ENCODE measurements around the gene CNOT1.

CNOT1 gene

GRCh38 chr16:58500430-58501241, 129.0 kb downstream of the CNOT1 start (continued):
- TF ChIP-seq, protein P1, sequence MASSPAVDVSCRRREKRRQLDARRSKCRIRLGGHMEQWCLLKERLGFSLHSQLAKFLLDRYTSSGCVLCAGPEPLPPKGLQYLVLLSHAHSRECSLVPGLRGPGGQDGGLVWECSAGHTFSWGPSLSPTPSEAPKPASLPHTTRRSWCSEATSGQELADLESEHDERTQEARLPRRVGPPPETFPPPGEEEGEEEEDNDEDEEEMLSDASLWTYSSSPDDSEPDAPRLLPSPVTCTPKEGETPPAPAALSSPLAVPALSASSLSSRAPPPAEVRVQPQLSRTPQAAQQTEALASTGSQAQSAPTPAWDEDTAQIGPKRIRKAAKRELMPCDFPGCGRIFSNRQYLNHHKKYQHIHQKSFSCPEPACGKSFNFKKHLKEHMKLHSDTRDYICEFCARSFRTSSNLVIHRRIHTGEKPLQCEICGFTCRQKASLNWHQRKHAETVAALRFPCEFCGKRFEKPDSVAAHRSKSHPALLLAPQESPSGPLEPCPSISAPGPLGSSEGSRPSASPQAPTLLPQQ (tag by site-specific recombination; IDR thresholded peaks at IDR 0.05) = peak; percentile 72
- TF ChIP-seq ZNF621 (tag by site-specific recombination; IDR thresholded peaks at IDR 0.05) (no peak), ZEB2 (tag by site-specific recombination; IDR thresholded peaks at IDR 0.05) (no peak), ZNF473 (tag by site-specific recombination; IDR thresholded peaks at IDR 0.05) (no peak), HOXC10 (CRISPR knock-in tag; IDR thresholded peaks at IDR 0.05) (no peak), ZNF639 (tag by site-specific recombination; IDR thresholded peaks at IDR 0.05) (0 out of 2 replicates have a peak, but pooled peaks have one; percentile 11), ZNF311 (tag by site-specific recombination; IDR thresholded peaks at IDR 0.05; ENCODE audit: borderline replicate concordance) (no peak), ZSCAN23 (tag by site-specific recombination; IDR thresholded peaks at IDR 0.05) (no peak), IKZF3 (tag by site-specific recombination; IDR thresholded peaks at IDR 0.05) (0 out of 2 replicates have a peak, but pooled peaks have one; percentile 10), SP2 (tag by site-specific recombination; IDR thresholded peaks at IDR 0.05) (no peak), ZNF768 (tag by site-specific recombination; IDR thresholded peaks at IDR 0.05) (no peak), ZNF501 (tag by site-specific recombination; IDR thresholded peaks at IDR 0.05) (no peak)
- TF ChIP-seq, protein P2, sequence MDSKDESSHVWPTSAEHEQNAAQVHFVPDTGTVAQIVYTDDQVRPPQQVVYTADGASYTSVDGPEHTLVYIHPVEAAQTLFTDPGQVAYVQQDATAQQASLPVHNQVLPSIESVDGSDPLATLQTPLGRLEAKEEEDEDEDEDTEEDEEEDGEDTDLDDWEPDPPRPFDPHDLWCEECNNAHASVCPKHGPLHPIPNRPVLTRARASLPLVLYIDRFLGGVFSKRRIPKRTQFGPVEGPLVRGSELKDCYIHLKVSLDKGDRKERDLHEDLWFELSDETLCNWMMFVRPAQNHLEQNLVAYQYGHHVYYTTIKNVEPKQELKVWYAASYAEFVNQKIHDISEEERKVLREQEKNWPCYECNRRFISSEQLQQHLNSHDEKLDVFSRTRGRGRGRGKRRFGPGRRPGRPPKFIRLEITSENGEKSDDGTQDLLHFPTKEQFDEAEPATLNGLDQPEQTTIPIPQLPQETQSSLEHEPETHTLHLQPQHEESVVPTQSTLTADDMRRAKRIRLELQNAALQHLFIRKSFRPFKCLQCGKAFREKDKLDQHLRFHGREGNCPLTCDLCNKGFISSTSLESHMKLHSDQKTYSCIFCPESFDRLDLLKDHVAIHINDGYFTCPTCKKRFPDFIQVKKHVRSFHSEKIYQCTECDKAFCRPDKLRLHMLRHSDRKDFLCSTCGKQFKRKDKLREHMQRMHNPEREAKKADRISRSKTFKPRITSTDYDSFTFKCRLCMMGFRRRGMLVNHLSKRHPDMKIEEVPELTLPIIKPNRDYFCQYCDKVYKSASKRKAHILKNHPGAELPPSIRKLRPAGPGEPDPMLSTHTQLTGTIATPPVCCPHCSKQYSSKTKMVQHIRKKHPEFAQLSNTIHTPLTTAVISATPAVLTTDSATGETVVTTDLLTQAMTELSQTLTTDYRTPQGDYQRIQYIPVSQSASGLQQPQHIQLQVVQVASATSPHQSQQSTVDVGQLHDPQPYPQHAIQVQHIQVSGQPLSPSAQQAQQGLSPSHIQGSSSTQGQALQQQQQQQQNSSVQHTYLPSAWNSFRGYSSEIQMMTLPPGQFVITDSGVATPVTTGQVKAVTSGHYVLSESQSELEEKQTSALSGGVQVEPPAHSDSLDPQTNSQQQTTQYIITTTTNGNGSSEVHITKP (tag by site-specific recombination; IDR thresholded peaks at IDR 0.05) = peak; percentile 60

DNA sequence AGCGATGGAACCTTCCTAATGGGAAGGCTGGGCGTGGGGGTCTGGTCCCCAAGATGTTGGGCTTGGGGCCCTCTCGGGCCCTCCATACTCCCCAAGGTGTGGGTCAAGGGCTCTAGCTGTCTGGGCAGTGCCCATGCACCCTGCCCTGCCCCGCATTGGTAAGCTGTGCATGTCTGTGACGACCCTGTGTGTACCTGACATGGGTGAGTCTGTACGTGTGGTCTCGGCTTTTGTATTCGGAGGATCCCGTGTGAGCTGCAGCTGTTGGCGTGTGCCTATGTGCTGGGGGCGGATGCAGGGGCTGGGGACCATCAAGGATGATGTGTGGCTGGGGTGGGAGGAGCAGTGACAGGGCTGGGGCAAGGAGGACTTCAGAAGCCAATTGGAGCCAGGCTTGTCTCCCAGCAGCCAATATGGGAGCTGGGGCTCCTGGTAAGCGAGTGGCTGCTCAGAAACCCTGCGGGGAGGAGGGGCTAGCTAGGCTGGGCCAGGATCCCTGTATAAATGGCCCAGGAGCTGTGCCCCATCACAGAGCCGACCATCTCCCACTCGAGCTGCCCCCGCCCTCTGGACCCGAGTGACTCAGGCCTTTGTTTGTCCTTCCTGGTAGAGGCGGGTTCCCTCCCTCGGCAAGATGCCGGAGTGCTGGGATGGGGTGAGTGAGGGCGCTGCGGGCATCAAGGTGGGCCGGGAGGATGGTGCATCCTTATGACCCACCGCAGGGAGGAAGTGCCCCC, 129.8 kb downstream of the CNOT1 start, which contains the start of gene NDRG4:
NDRG4 (plus strand) TSS at position 529 of the 737 bp plus-strand sequence; CDS start at position 635, 106 bp downstream.
- peaks cover 5% of the 10 kb centered on the region for H3K4me1 ChIP-seq (ENCODE audit: control insufficient read depth, insufficient read depth, low read length)
- ChIA-PET POLR2A (interaction anchor here (0.6 to 1.3 kb wide), 4 partner anchors 17 to 371 kb away, joined by 3 to 7 read pairs (median 4); partner anchors contain the start of gene CFAP20), CTCF (interaction anchor here (0.6 to 2.2 kb wide), 2 partner anchors 12 to 232 kb away, joined by 3 to 5 read pairs; no protein-coding TSS in a partner anchor)
- peak within 1 kb of the TSS; percentile 31; the same call in 1 of the 2 replicates for H3K27ac ChIP-seq (ENCODE audit: extremely low read depth, low read depth, low read length)
- H3K9me3 ChIP-seq (ENCODE audit: control insufficient read depth, insufficient read depth, low read depth, low read length) = no peaks in the 10 kb centered on the region
- H3K4me3 ChIP-seq (ENCODE audit: low read depth, low read length) = peak within 1 kb of the TSS; percentile 31
- peaks cover 0 to 5% of the 10 kb centered on the region in 2 experiments; a peak in 1 of 3 replicates for H3K36me3 ChIP-seq (ENCODE audit: control insufficient read depth in 2 of 2, insufficient read depth in 1 of 2, low read length in 2 of 2)
- TF ChIP-seq, protein P3, sequence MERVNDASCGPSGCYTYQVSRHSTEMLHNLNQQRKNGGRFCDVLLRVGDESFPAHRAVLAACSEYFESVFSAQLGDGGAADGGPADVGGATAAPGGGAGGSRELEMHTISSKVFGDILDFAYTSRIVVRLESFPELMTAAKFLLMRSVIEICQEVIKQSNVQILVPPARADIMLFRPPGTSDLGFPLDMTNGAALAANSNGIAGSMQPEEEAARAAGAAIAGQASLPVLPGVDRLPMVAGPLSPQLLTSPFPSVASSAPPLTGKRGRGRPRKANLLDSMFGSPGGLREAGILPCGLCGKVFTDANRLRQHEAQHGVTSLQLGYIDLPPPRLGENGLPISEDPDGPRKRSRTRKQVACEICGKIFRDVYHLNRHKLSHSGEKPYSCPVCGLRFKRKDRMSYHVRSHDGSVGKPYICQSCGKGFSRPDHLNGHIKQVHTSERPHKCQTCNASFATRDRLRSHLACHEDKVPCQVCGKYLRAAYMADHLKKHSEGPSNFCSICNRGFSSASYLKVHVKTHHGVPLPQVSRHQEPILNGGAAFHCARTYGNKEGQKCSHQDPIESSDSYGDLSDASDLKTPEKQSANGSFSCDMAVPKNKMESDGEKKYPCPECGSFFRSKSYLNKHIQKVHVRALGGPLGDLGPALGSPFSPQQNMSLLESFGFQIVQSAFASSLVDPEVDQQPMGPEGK (tag by site-specific recombination; IDR thresholded peaks at IDR 0.05) = peak; percentile 71
- TF ChIP-seq ZNF548 (tag by site-specific recombination; IDR thresholded peaks at IDR 0.05) (no peak), ELK4 (IDR thresholded peaks at IDR 0.05; ENCODE audit: borderline replicate concordance, low read depth, low read length) (no peak), ZNF416 (tag by site-specific recombination; IDR thresholded peaks at IDR 0.05) (no peak), HOXA7 (CRISPR knock-in tag; IDR thresholded peaks at IDR 0.05; ENCODE audit: borderline replicate concordance) (no peak), ZNF510 (tag by site-specific recombination; IDR thresholded peaks at IDR 0.05; ENCODE audit: insufficient replicate concordance) (no peak), ZNF311 (tag by site-specific recombination; IDR thresholded peaks at IDR 0.05; ENCODE audit: borderline replicate concordance) (no peak)
- TF ChIP-seq, protein P4, sequence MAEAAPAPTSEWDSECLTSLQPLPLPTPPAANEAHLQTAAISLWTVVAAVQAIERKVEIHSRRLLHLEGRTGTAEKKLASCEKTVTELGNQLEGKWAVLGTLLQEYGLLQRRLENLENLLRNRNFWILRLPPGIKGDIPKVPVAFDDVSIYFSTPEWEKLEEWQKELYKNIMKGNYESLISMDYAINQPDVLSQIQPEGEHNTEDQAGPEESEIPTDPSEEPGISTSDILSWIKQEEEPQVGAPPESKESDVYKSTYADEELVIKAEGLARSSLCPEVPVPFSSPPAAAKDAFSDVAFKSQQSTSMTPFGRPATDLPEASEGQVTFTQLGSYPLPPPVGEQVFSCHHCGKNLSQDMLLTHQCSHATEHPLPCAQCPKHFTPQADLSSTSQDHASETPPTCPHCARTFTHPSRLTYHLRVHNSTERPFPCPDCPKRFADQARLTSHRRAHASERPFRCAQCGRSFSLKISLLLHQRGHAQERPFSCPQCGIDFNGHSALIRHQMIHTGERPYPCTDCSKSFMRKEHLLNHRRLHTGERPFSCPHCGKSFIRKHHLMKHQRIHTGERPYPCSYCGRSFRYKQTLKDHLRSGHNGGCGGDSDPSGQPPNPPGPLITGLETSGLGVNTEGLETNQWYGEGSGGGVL (tag by site-specific recombination; IDR thresholded peaks at IDR 0.05) = peak; percentile 69
